ENCODE results near the gene BEGAIN. TPM values are rescaled to one million over a fixed set of nuclear protein-coding genes. Genes with fewer than 3 reads are reported as not detected.

The BEGAIN gene
- total RNA-seq, 1 donor from 2014 or later: 1.3 TPM

DNA sequence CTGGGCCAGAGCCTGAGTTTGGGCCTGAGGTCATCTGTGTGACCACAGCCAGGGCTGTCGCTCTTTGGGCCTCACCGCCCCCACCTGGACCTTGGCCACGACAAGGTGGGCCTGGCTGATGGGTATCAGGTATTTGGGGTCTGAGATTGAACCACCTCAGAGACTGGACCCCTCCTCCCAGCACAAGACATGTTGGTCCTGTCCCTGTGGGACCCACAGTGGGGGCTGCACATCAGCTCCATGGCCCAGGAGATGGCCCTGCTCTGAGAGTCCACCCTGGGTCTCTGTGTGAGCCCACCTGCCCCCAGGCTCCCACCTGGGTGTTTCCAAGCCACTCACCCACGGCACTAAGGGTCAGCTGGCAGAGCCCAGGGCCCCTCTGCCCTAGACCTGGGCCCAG, 20.6 kb downstream of the BEGAIN start:
- H3K27ac ChIP-seq: no peak overlapping the region
- peaks cover 15% of the 10 kb centered on the region for H3K4me1 ChIP-seq
- TF ChIP-seq, protein P1, sequence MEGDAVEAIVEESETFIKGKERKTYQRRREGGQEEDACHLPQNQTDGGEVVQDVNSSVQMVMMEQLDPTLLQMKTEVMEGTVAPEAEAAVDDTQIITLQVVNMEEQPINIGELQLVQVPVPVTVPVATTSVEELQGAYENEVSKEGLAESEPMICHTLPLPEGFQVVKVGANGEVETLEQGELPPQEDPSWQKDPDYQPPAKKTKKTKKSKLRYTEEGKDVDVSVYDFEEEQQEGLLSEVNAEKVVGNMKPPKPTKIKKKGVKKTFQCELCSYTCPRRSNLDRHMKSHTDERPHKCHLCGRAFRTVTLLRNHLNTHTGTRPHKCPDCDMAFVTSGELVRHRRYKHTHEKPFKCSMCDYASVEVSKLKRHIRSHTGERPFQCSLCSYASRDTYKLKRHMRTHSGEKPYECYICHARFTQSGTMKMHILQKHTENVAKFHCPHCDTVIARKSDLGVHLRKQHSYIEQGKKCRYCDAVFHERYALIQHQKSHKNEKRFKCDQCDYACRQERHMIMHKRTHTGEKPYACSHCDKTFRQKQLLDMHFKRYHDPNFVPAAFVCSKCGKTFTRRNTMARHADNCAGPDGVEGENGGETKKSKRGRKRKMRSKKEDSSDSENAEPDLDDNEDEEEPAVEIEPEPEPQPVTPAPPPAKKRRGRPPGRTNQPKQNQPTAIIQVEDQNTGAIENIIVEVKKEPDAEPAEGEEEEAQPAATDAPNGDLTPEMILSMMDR (IDR thresholded peaks at IDR 0.05): no peak
- DNase-seq (no peak), ATAC-seq (no peak)
- peaks cover 56% of the 10 kb centered on the region for H3K27me3 ChIP-seq (ENCODE audit: low read depth)
- no peaks in the 10 kb centered on the region for H3K9me3 ChIP-seq
- no peaks in the 10 kb centered on the region for H3K36me3 ChIP-seq
- H3K4me3 ChIP-seq: peak overlapping the region; percentile 56
- intact Hi-C loops (cut with DNase I): no loop called here

DNA sequence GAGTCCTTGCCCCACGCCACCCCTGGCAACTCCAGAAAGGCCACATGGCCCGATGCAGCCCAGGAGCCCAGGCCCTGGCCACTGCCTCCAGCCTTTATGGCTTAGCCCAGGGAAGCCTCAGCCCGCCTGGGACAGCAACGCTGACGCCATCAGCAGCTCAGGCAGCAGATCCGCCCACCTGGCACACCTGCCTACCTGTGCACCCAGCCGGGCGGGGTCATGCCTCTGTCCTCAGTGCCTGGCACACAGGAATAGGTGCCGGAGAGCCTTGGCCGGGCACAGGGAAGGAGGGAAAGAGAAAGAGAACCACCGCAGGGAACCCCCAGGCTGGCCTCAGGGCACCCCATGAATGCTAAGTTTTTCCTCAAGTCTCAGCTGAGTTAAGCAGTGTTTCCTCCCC, 21.1 kb downstream of the BEGAIN start:
- Histone ChIP-seq H3K4me1 (peaks cover 15% of the 10 kb centered on the region), H3K27ac (no peak overlapping the region), H3K4me3 (no peak overlapping the region), H3K9me3 (no peaks in the 10 kb centered on the region), H3K36me3 (no peaks in the 10 kb centered on the region), H3K27me3 (ENCODE audit: low read depth) (peaks cover 51% of the 10 kb centered on the region)
- intact Hi-C loops (cut with DNase I): no loop called here
- DNase-seq (no peak), ATAC-seq (no peak)
- TF ChIP-seq, protein P1 (IDR thresholded peaks at IDR 0.05): no peak

DNA sequence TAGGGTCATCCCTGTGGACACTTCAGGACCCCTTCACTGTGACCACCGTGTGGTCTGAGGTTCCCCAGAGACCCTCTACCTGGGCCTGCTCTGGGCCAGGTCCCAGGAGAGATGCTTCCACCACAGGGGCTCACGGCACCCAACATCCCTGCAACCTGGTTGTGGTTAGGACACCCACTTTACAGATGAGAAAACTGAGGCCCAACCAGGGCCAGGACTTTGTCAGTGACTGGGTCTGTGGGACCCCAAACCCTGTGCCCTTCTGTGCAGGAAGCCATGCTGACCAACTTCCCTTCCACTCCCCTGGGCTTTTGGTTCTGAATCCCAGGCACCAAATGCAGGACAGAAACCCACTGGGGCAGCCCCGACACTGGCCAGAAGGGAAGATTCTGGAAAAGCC, 21.6 kb downstream of the BEGAIN start:
- no peak for ATAC-seq

DNA sequence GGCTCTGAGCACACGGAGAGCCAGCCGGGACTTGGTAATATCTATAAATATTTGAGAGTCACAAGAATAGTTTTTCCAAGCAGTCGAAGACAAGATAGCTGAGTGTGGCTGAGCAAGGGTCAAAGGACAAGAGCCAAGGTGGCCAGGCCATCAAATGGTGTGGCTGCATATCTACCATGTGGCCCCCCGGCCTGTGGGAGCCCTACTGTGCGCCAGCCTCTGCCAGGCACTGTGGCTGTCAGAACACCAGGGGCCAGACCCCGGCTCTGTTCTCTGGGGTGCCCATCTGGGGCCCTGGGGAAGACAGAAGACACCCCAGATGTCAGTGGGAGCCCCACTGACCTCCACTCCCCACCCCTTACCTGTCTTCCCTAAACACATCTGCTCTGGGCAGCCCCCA, 22.7 kb downstream of the BEGAIN start:
- Histone ChIP-seq H3K36me3 (no peaks in the 10 kb centered on the region), H3K4me3 (no peak overlapping the region), H3K9me3 (no peaks in the 10 kb centered on the region), H3K27me3 (ENCODE audit: low read depth) (peaks cover 41% of the 10 kb centered on the region), H3K4me1 (peaks cover 15% of the 10 kb centered on the region), H3K27ac (no peak overlapping the region)
- ATAC-seq: no peak
- intact Hi-C loops (cut with DNase I): no loop called here
- TF ChIP-seq, protein P1 (IDR thresholded peaks at IDR 0.05): no peak
- DNase-seq: no peak

More for the DNA sequence above, 21.6 kb downstream of the BEGAIN start:
- TF ChIP-seq, protein P1 (IDR thresholded peaks at IDR 0.05): no peak
- intact Hi-C loops (cut with DNase I): no loop called here
- no peak overlapping the region for H3K27ac ChIP-seq
- H3K4me3 ChIP-seq: no peak overlapping the region
- H3K36me3 ChIP-seq: no peaks in the 10 kb centered on the region
- peaks cover 15% of the 10 kb centered on the region for H3K4me1 ChIP-seq
- no peaks in the 10 kb centered on the region for H3K9me3 ChIP-seq
- H3K27me3 ChIP-seq (ENCODE audit: low read depth): peaks cover 47% of the 10 kb centered on the region
- no peak for DNase-seq

DNA sequence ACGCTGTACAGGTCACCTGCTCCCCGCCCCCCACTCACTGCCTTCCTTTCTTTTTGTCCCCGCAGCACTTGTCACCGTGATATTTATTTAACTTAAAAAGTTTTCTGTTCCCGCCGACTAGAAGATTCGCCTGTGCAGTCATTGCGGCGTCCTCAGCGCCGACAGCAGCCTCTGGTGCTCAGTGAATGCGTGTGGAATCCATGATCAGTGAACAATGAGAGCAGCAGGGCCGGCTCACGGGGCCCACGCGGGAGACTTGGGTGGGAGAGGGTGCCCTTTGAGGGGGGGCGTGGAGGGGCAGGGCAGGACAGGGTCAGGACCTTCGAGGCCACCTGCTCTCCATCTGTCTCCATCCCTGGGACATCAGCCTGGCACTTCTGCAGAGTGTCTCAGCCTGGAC, 24.5 kb downstream of the BEGAIN start:
- no peak for ATAC-seq
- Histone ChIP-seq H3K4me3 (no peak overlapping the region), H3K4me1 (peaks cover 13% of the 10 kb centered on the region), H3K27ac (no peak overlapping the region), H3K27me3 (ENCODE audit: low read depth) (peaks cover 26% of the 10 kb centered on the region), H3K9me3 (no peaks in the 10 kb centered on the region), H3K36me3 (no peaks in the 10 kb centered on the region)
- TF ChIP-seq, protein P1 (IDR thresholded peaks at IDR 0.05): no peak
- DNase-seq: no peak
- intact Hi-C loops (cut with DNase I): no loop called here

DNA sequence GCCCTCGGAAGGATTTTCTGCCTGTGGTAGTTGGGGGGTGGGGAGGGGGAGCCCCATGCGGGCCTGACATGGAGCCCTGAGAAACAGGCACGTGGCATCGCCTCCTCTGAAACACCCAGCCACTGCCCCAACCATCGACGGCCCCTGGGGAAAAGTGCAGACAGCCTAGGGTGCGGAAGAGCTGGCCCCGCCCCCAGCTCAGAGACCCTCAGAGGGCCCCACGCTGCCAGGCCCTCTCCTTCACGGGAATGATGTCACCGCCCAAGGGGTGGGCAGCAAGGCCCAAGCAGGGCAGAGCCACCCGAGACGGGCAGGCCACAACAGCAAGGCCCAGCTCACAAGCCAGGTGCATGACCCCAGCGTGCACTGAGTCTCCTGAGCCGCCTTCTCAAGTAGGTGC, 26.2 kb downstream of the BEGAIN start:
- no peaks in the 10 kb centered on the region for H3K36me3 ChIP-seq
- no peak overlapping the region for H3K27ac ChIP-seq
- TF ChIP-seq, protein P1 (IDR thresholded peaks at IDR 0.05): no peak
- ATAC-seq: no peak
- peaks cover 4% of the 10 kb centered on the region for H3K4me1 ChIP-seq
- intact Hi-C loops (cut with DNase I): no loop called here
- H3K27me3 ChIP-seq (ENCODE audit: low read depth): peaks cover 12% of the 10 kb centered on the region
- no peaks in the 10 kb centered on the region for H3K9me3 ChIP-seq
- no peak for DNase-seq
- no peak overlapping the region for H3K4me3 ChIP-seq

Data from lower lobe of right lung (tissue), 2 donors.